IMR-90 (cell line): ENCODE measurements around the gene GREB1L. TPM values are rescaled to one million over a fixed set of nuclear protein-coding genes. Genes with fewer than 3 reads are reported as not detected.

Source experiments
- ATAC-seq: fragments of 200-7000 bp; cut with Tn5 transposase; 2 replicates; pipeline ENCODE4 v1.9.1; 2020; ENCODE audit warnings: low read depth, mild to moderate bottlenecking, moderate library complexity
- BruUV-seq: library from RNA; stranded (reverse); fragments of 400-500 nt; replicated peaks from 2 replicates; lab custom pipeline; 2021; lab: Mats Ljungman, UMichigan
- CTCF ChIA-PET: fragments of 300-600 bp; formaldehyde crosslinking; extraction: SDS; loops from one replicate; lab custom pipeline; 2021; ENCODE audit warnings: antibody characterized with exemption; lab: Yijun Ruan, JAX
- POLR2A ChIA-PET: fragments of 300-600 bp; sonication (Branson Sonifier 250); formaldehyde crosslinking; loops from one replicate; lab custom pipeline; 2022; ENCODE audit warnings: antibody characterized with exemption; ENCODE audit not compliant: unreplicated experiment; lab: Charles Lee
- DNase-seq: peaks from one replicate; pipeline ENCODE4 v3.0.0; 2013
- H2AFZ ChIP-seq: replicated peaks from 2 replicates; pipeline ENCODE3; 2013; ENCODE audit warnings: low read length, mild to moderate bottlenecking; ENCODE audit not compliant: poor library complexity
- H2AK5ac ChIP-seq: 2 replicates; pipeline ENCODE4 v1.6.1; 2013; ENCODE audit warnings: low read depth, low read length, inconsistent platforms
- H2AK9ac ChIP-seq: replicated peaks from 2 replicates; pipeline ENCODE3; 2013; ENCODE audit warnings: mild to moderate bottlenecking, low read depth, low read length, moderate library complexity; ENCODE audit not compliant: poor library complexity
- H2BK120ac ChIP-seq: 2 replicates; pipeline ENCODE4 v1.6.1; 2013; ENCODE audit warnings: low read depth, low read length, inconsistent platforms
- H2BK15ac ChIP-seq: 3 replicates; pipeline ENCODE4 v1.6.1; 2013; ENCODE audit warnings: low read depth, low read length, inconsistent platforms
- H2BK20ac ChIP-seq: 2 replicates; pipeline ENCODE4 v1.6.1; 2013; ENCODE audit warnings: low read depth, mild to moderate bottlenecking, inconsistent platforms, low read length, moderate library complexity
- H2BK5ac ChIP-seq: 2 replicates; pipeline ENCODE4 v1.6.1; 2013; ENCODE audit warnings: mild to moderate bottlenecking, low read depth, low read length, inconsistent platforms; ENCODE audit not compliant: poor library complexity, severe bottlenecking
- H3K14ac ChIP-seq: replicated peaks from 2 replicates; pipeline ENCODE4 v1.6.1; 2013; ENCODE audit warnings: low read depth, low read length, inconsistent platforms
- H3K18ac ChIP-seq: 2 replicates; pipeline ENCODE4 v1.6.1; 2013; ENCODE audit warnings: low read depth, low read length, control low read depth
- H3K23ac ChIP-seq: 2 replicates; pipeline ENCODE4 v1.6.1; 2013; ENCODE audit warnings: low read depth, low read length, inconsistent platforms
- H3K27ac ChIP-seq: 2 replicates; pipeline ENCODE4 v1.5.1; 2013; ENCODE audit warnings: mild to moderate bottlenecking, control low read depth, low read length; ENCODE audit not compliant: insufficient read depth
- H3K27me3 ChIP-seq: 2 replicates; pipeline ENCODE4 v1.6.1; 2013; ENCODE audit warnings: low read length; ENCODE audit not compliant: control insufficient read depth, insufficient read depth
- H3K36me3 ChIP-seq: 2 replicates; pipeline ENCODE4 v1.6.1; 2013; ENCODE audit warnings: low read length, mixed read lengths; ENCODE audit not compliant: control insufficient read depth, insufficient read depth
- H3K4ac ChIP-seq: 2 replicates; pipeline ENCODE4 v1.6.1; 2013; ENCODE audit warnings: low read depth, low read length, inconsistent platforms
- H3K4me1 ChIP-seq: 2 replicates; pipeline ENCODE4 v1.6.1; 2013; ENCODE audit warnings: low read length, mixed read lengths; ENCODE audit not compliant: control insufficient read depth, insufficient read depth
- H3K4me2 ChIP-seq: 2 replicates; pipeline ENCODE4 v1.6.1; 2013; ENCODE audit warnings: low read depth, mild to moderate bottlenecking, control low read depth, low read length, moderate library complexity
- H3K4me3 ChIP-seq: 2 replicates; pipeline ENCODE4 v1.5.1; 2013; ENCODE audit warnings: low read depth, mild to moderate bottlenecking, control low read depth, low read length, moderate library complexity; ENCODE audit not compliant: insufficient read depth
- H3K56ac ChIP-seq: 2 replicates; pipeline ENCODE4 v1.6.1; 2013; ENCODE audit warnings: low read length, inconsistent platforms; ENCODE audit not compliant: insufficient read depth; ENCODE audit errors: extremely low read depth
- H3K79me1 ChIP-seq, 2 experiments: 2 replicates each; pipeline ENCODE4 v1.6.1; 2013; ENCODE audit warnings: low read length in 2 of 2, inconsistent platforms in 1 of 2, low read depth in 1 of 2
- H3K9ac ChIP-seq: 2 replicates; pipeline ENCODE4 v1.6.1; 2013; ENCODE audit warnings: low read depth, low read length, control low read depth
- H3K9me1 ChIP-seq: 2 replicates; pipeline ENCODE4 v1.6.1; 2013; ENCODE audit warnings: low read length, inconsistent platforms; ENCODE audit not compliant: insufficient read depth
- H3K9me3 ChIP-seq: 2 replicates; pipeline ENCODE4 v1.6.1; 2013; ENCODE audit warnings: low read length; ENCODE audit not compliant: control insufficient read depth, insufficient read depth
- H4K20me1 ChIP-seq: 2 replicates; pipeline ENCODE4 v1.6.1; 2013; ENCODE audit warnings: low read length, inconsistent platforms; ENCODE audit not compliant: insufficient read depth
- H4K5ac ChIP-seq: 2 replicates; pipeline ENCODE4 v1.6.1; 2013; ENCODE audit warnings: mild to moderate bottlenecking, low read depth, low read length, control low read depth
- H4K8ac ChIP-seq, 2 experiments: 2 replicates each; pipeline ENCODE4 v1.6.1; 2013; ENCODE audit warnings: low read depth in 2 of 2, low read length in 2 of 2, control low read depth in 1 of 2, inconsistent platforms in 1 of 2
- H4K91ac ChIP-seq: 2 replicates; pipeline ENCODE4 v1.6.1; 2013; ENCODE audit warnings: low read depth, low read length, inconsistent platforms; ENCODE audit not compliant: insufficient read depth
- BHLHE40 ChIP-seq: fragments of 150-350 bp; IDR thresholded peaks from 2 replicates; pipeline ENCODE4 v1.6.1; 2016; ENCODE audit warnings: mild to moderate bottlenecking, low read depth, low read length
- CEBPB ChIP-seq: IDR thresholded peaks from 2 replicates; pipeline ENCODE4 v1.6.1; 2012; ENCODE audit warnings: low read depth, low read length, improper control_type of control experiment
- CHD1 ChIP-seq: IDR thresholded peaks from 2 replicates; pipeline ENCODE4 v1.6.1; 2012; ENCODE audit warnings: low read depth, low read length, improper control_type of control experiment
- CTCF ChIP-seq: conservative IDR thresholded peaks from 2 replicates; pipeline ENCODE4 v1.5.1; 2012; ENCODE audit warnings: mild to moderate bottlenecking, low read depth, low read length, improper control_type of control experiment
- ELK1 ChIP-seq: fragments of 150-350 bp; IDR thresholded peaks from 2 replicates; pipeline ENCODE4 v1.6.1; 2016; ENCODE audit warnings: low read depth, mild to moderate bottlenecking, low read length, moderate library complexity, borderline replicate concordance
- FOS ChIP-seq: fragments of 150-350 bp; IDR thresholded peaks from 2 replicates; pipeline ENCODE4 v1.6.1; 2016; ENCODE audit warnings: low read depth, low read length
- MAFK ChIP-seq: IDR thresholded peaks from 2 replicates; pipeline ENCODE4 v1.6.1; 2012; ENCODE audit warnings: low read depth, low read length, improper control_type of control experiment
- MAZ ChIP-seq: IDR thresholded peaks from 2 replicates; pipeline ENCODE4 v1.6.1; 2012; ENCODE audit warnings: low read depth, mild to moderate bottlenecking, low read length, improper control_type of control experiment, moderate library complexity, borderline replicate concordance
- MXI1 ChIP-seq: IDR thresholded peaks from 2 replicates; pipeline ENCODE4 v1.6.1; 2012; ENCODE audit warnings: low read depth, mild to moderate bottlenecking, low read length, moderate library complexity, borderline replicate concordance
- NFE2L2 ChIP-seq: fragments of 150-350 bp; IDR thresholded peaks from 2 replicates; pipeline ENCODE4 v1.6.1; 2016; ENCODE audit warnings: low read depth, mild to moderate bottlenecking, low read length
- POLR2A ChIP-seq: IDR thresholded peaks from 2 replicates; pipeline ENCODE4 v1.6.1; 2012; ENCODE audit warnings: mild to moderate bottlenecking, low read depth, low read length
- RAD21 ChIP-seq: IDR thresholded peaks from 2 replicates; pipeline ENCODE4 v1.6.1; 2012; ENCODE audit warnings: low read length, improper control_type of control experiment
- RCOR1 ChIP-seq: IDR thresholded peaks from 2 replicates; pipeline ENCODE4 v1.6.1; 2012; ENCODE audit warnings: mild to moderate bottlenecking, low read length, improper control_type of control experiment; ENCODE audit not compliant: insufficient replicate concordance
- RFX5 ChIP-seq: IDR thresholded peaks from 2 replicates; pipeline ENCODE4 v1.8.0; 2012; ENCODE audit warnings: low read depth, mild to moderate bottlenecking, low read length, moderate library complexity
- SMC3 ChIP-seq: fragments of 150-350 bp; IDR thresholded peaks from 2 replicates; pipeline ENCODE4 v1.6.1; 2016; ENCODE audit warnings: low read depth, mild to moderate bottlenecking, antibody characterized with exemption, low read length, moderate library complexity
- WGBS, 2 experiments: methylation state at CpG; one replicate each; pipeline versions ENCODE4 v1.1.5 to v1.1.7; 2013; ENCODE audit warnings: missing lambda C conversion rate in 2 of 2; ENCODE audit not compliant: insufficient read length in 1 of 2; ENCODE audit errors: extremely low coverage in 2 of 2; 5-methylcytosine and 5-hydroxymethylcytosine counted together
- dilution Hi-C: fragments of 300-500 bp; cut with HindIII; formaldehyde crosslinking; loops from one replicate; pipeline ENCODE4 v1.14.3; 2018; ENCODE audit warnings: low sequenced_read_pairs; ENCODE audit not compliant: unreplicated experiment
- in situ Hi-C: fragments of 300-500 bp; cut with MboI; formaldehyde crosslinking; loops from 3 replicates; pipeline ENCODE4 v1.14.3; 2019; ENCODE audit warnings: low sequenced_read_pairs, inconsistent platforms, mixed read lengths
- intact Hi-C: fragments of 100-400 bp; cut with micrococcal nuclease; formaldehyde crosslinking; loops from 2 replicates; pipeline ENCODE4 v1.10.0; 2022
- polyA plus RNA-seq, 3 experiments: library from polyadenylated mRNA; depleted of rRNA; stranded (reverse); fragments of >200 nt; gene quantifications; 2 replicates each; pipeline ENCODE4 v1.2.3, GENCODE V29; 2012; ENCODE audit warnings: low replicate concordance in 1 of 3
- total RNA-seq: library from RNA; depleted of rRNA; stranded (reverse); fragments of >200 nt; gene quantifications from 2 replicates; pipeline ENCODE4 v1.2.3, GENCODE V29; 2012
- TF ChIP-seq, protein P1 (sequence below): fragments of 150-350 bp; IDR thresholded peaks from 2 replicates; pipeline ENCODE4 v1.6.1; 2017; ENCODE audit warnings: mild to moderate bottlenecking, antibody characterized with exemption, low read length, low read depth

The GREB1L gene
- total and polyA plus RNA-seq, 2 of the 4 experiments (the other 2 are of a cell fraction) = under 0.01 to 0.02 TPM

DNA sequence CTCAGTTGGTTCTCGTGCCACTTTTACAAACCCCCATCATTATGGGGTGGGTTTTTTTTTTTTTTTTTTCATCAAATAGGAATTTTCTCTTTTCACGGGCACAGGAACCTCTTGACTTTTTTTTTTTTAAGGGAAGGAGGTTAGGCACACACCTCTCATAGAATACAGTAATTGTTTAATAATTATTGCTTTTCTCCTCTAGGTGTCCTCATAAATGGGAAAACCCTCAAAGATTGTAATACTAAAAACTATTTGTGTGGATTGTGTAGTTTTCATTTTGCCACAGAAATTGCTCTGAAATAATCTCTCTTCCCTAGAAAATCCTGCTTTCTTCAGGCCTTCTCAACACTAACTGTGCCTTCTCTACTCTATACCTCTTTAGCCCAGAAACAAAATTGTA is 147.3 kb downstream of the GREB1L start:
- no peak overlapping the region for H2AFZ ChIP-seq
- H4K8ac ChIP-seq = no peak overlapping the region
- no peak overlapping the region for H3K9ac ChIP-seq
- H3K27me3 ChIP-seq = no peaks in the 10 kb centered on the region; the same call in none of the 2 replicates
- H2BK120ac ChIP-seq = no peak overlapping the region
- no peak overlapping the region for H3K4ac ChIP-seq
- ChIA-PET CTCF (no interaction called here), POLR2A (no interaction called here)
- intact Hi-C loops = loop anchor here (10.0 kb wide), 1 partner anchor 114 kb away; no protein-coding TSS in a partner anchor
- H4K91ac ChIP-seq = no peak overlapping the region
- no peaks in the 10 kb centered on the region for H3K79me1 ChIP-seq
- H3K9me1 ChIP-seq = no peaks in the 10 kb centered on the region
- no peak overlapping the region for H2BK5ac ChIP-seq
- TF ChIP-seq RAD21 (no peak), MXI1 (no peak), CHD1 (no peak), FOS (no peak), MAZ (no peak), RFX5 (no peak), MAFK (no peak), ELK1 (no peak), NFE2L2 (no peak), SMC3 (no peak), CEBPB (no peak), POLR2A (no peak), BHLHE40 (no peak), RCOR1 (no peak), CTCF (no peak)
- TF ChIP-seq, protein P1, sequence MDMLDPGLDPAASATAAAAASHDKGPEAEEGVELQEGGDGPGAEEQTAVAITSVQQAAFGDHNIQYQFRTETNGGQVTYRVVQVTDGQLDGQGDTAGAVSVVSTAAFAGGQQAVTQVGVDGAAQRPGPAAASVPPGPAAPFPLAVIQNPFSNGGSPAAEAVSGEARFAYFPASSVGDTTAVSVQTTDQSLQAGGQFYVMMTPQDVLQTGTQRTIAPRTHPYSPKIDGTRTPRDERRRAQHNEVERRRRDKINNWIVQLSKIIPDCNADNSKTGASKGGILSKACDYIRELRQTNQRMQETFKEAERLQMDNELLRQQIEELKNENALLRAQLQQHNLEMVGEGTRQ = no peak
- no peak for ATAC-seq
- no peak for DNase-seq
- H3K4me2 ChIP-seq = no peak overlapping the region
- in situ Hi-C loops = no loop called here
- H2BK20ac ChIP-seq = no peak overlapping the region
- no peak overlapping the region for H3K56ac ChIP-seq
- H3K4me1 ChIP-seq = no peaks in the 10 kb centered on the region
- H3K9me3 ChIP-seq = no peaks in the 10 kb centered on the region
- no TSS peak for BruUV-seq
- no peak overlapping the region for H2BK15ac ChIP-seq
- no peak overlapping the region for H2AK5ac ChIP-seq
- H4K20me1 ChIP-seq = no peaks in the 10 kb centered on the region
- H3K27ac ChIP-seq = no peak overlapping the region
- H3K4me3 ChIP-seq = no peak overlapping the region
- H3K23ac ChIP-seq = no peak overlapping the region
- H2AK9ac ChIP-seq = no peak overlapping the region
- no peaks in the 10 kb centered on the region for H3K36me3 ChIP-seq
- no CpG with 5 or more reads among the region's 2 CpGs for WGBS, 2 experiments
- no peak overlapping the region for H3K14ac ChIP-seq
- H4K5ac ChIP-seq = no peak overlapping the region
- no peak overlapping the region for H3K18ac ChIP-seq
- dilution Hi-C loops = no loop called here
